ENCODE results near the gene USP3. TPM values are rescaled to one million over a fixed set of nuclear protein-coding genes. Genes with fewer than 3 reads are reported as not detected.

Gene USP3
- total and polyA plus RNA-seq, 2 donors (not counting 1 experiment from before 2014, with no cell fraction given) = 43.4 to 152 TPM

GRCh38 chr15:63638839-63639238 is 134.4 kb downstream of the USP3 start:
- Histone ChIP-seq H3K36me3 (replicated peaks in 1 of 2; ENCODE audit: control extremely low read depth in 1 of 2, control insufficient read depth in 1 of 2, extremely low read depth in 1 of 2, insufficient read depth in 2 of 2, low read length in 1 of 2) (peaks cover 23 to 75% of the 10 kb centered on the region in 2 experiments), H3K4me3 (ENCODE audit: control extremely low read depth in 1 of 5, extremely low read depth in 1 of 5, insufficient read depth in 1 of 5, low read depth in 2 of 5, low read length in 4 of 5) (no peak overlapping the region), H3K4me2 (replicated peaks; ENCODE audit: low read depth, low read length, poor library complexity, severe bottlenecking) (no peak overlapping the region), H3K9me3 (ENCODE audit: control extremely low read depth in 1 of 3, control insufficient read depth in 2 of 3, insufficient read depth in 1 of 3, low read length in 2 of 3) (no peaks in the 10 kb centered on the region), H3K9ac (ENCODE audit: low read length) (no peak overlapping the region), H3K27ac (ENCODE audit: low read length in 2 of 2) (no peak overlapping the region), H3K79me2 (ENCODE audit: control insufficient read depth, insufficient read depth, low read length) (no peaks in the 10 kb centered on the region), H3K27me3 (replicated peaks in 1 of 4; ENCODE audit: control extremely low read depth in 1 of 4, control insufficient read depth in 3 of 4, insufficient read depth in 4 of 4, low read length in 3 of 4) (no peaks in the 10 kb centered on the region), H3K4me1 (ENCODE audit: control insufficient read depth in 2 of 2, insufficient read depth in 2 of 2, low read length in 2 of 2) (no peaks in the 10 kb centered on the region), H2AFZ (ENCODE audit: insufficient read depth, low read depth, low read length, poor library complexity, severe bottlenecking) (no peak overlapping the region), H4K20me1 (ENCODE audit: control insufficient read depth, insufficient read depth, low read length, poor library complexity, severe bottlenecking) (no peaks in the 10 kb centered on the region)
- Mint-ChIP-seq H3K9me3 (ENCODE audit: insufficient read depth) (no peaks in the 10 kb centered on the region), H3K27ac (no peak overlapping the region), H3K4me1 (no peaks in the 10 kb centered on the region), H3K27me3 (no peaks in the 10 kb centered on the region), H3K4me3 (no peak overlapping the region)
- no CpG with 5 or more reads among the region's 1 CpG for WGBS (ENCODE audit: insufficient coverage)
- DNase-seq (no peak), ATAC-seq (ENCODE audit: low read depth) (no peak)
- TF ChIP-seq EZH2 (IDR thresholded peaks at IDR 0.05; ENCODE audit: borderline replicate concordance, insufficient read depth, low read depth, low read length, poor library complexity, severe bottlenecking) (no peak), CTCF (IDR thresholded peaks at IDR 0.05) (no peak)
- intact Hi-C loops (cut with micrococcal nuclease) = no loop called here
- POLR2A ChIA-PET = no interaction called here
- CTCF ChIA-PET = no interaction called here

GRCh38 chr15:63640146-63640545 is 135.8 kb downstream of the USP3 start:
- CTCF ChIA-PET = interaction anchor here (1.0 kb wide), 1 partner anchor 174 kb away, joined by 3 read pairs; no protein-coding TSS in a partner anchor
- no peak overlapping the region for H3K27ac Mint-ChIP-seq
- ATAC-seq (ENCODE audit: low read depth) = no peak

More at GRCh38 chr15:63640146-63640545, 135.8 kb downstream of the USP3 start:
- no peaks in the 10 kb centered on the region for H3K27me3 ChIP-seq (replicated peaks in 1 of 4; ENCODE audit: control extremely low read depth in 1 of 4, control insufficient read depth in 3 of 4, insufficient read depth in 4 of 4, low read length in 3 of 4)
- WGBS (ENCODE audit: insufficient coverage) = 100% methylated on average over 2 of the region's 3 CpGs
- no peak overlapping the region for H3K9ac ChIP-seq (ENCODE audit: low read length)
- no peak overlapping the region for H2AFZ ChIP-seq (ENCODE audit: insufficient read depth, low read depth, low read length, poor library complexity, severe bottlenecking)
- no peak for TF ChIP-seq CTCF (IDR thresholded peaks at IDR 0.05)
- TF ChIP-seq EZH2 (IDR thresholded peaks at IDR 0.05; ENCODE audit: borderline replicate concordance, insufficient read depth, low read depth, low read length, poor library complexity, severe bottlenecking) = no peak
- Mint-ChIP-seq H3K27me3 (no peaks in the 10 kb centered on the region), H3K4me1 (no peaks in the 10 kb centered on the region), H3K9me3 (ENCODE audit: insufficient read depth) (no peaks in the 10 kb centered on the region), H3K4me3 (no peak overlapping the region)
- peaks cover 25 to 88% of the 10 kb centered on the region in 2 experiments for H3K36me3 ChIP-seq (replicated peaks in 1 of 2; ENCODE audit: control extremely low read depth in 1 of 2, control insufficient read depth in 1 of 2, extremely low read depth in 1 of 2, insufficient read depth in 2 of 2, low read length in 1 of 2)
- H3K4me2 ChIP-seq (replicated peaks; ENCODE audit: low read depth, low read length, poor library complexity, severe bottlenecking) = no peak overlapping the region
- peaks cover under 1% of the 10 kb centered on the region for H4K20me1 ChIP-seq (ENCODE audit: control insufficient read depth, insufficient read depth, low read length, poor library complexity, severe bottlenecking)
- no peak overlapping the region for H3K4me3 ChIP-seq (ENCODE audit: control extremely low read depth in 1 of 5, extremely low read depth in 1 of 5, insufficient read depth in 1 of 5, low read depth in 2 of 5, low read length in 4 of 5)
- no peak for DNase-seq
- H3K27ac ChIP-seq (ENCODE audit: low read length in 2 of 2) = no peak overlapping the region
- intact Hi-C loops (cut with micrococcal nuclease) = no loop called here
- H3K4me1 ChIP-seq (ENCODE audit: control insufficient read depth in 2 of 2, insufficient read depth in 2 of 2, low read length in 2 of 2) = no peaks in the 10 kb centered on the region
- no peaks in the 10 kb centered on the region for H3K9me3 ChIP-seq (ENCODE audit: control extremely low read depth in 1 of 3, control insufficient read depth in 2 of 3, insufficient read depth in 1 of 3, low read length in 2 of 3)
- POLR2A ChIA-PET = no interaction called here
- H3K79me2 ChIP-seq (ENCODE audit: control insufficient read depth, insufficient read depth, low read length) = no peaks in the 10 kb centered on the region

Other genes starting within 250 kb of the USP3 start
- 45.2 and 47.0 TPM in 2 replicates for gene APH1B, start 227.0 kb upstream of the USP3 start, total RNA-seq
- gene APH1B, start 227.0 kb upstream of the USP3 start, polyA plus RNA-seq = 6.7 and 7.6 TPM in 2 replicates
- not detected in 2 replicates for gene CA12, start 122.7 kb upstream of the USP3 start, total RNA-seq
- gene CA12, start 122.7 kb upstream of the USP3 start, polyA plus RNA-seq = not detected in 2 replicates
- 2.0 and 2.5 TPM in 2 replicates for gene FBXL22, start 92.8 kb downstream of the USP3 start, total RNA-seq
- 0.30 and 0.36 TPM in 2 replicates for gene FBXL22, start 92.8 kb downstream of the USP3 start, polyA plus RNA-seq

All from B cell (primary cell).